GM23338 (cell line): ENCODE data around the gene PCDHGB1.

Experiments used
- EZH2 ChIP-seq: fragments of 200-600 bp; sonication (generic); IDR thresholded peaks from one replicate; pipeline ENCODE4 v1.8.0; 2017; ENCODE audit warnings: antibody characterized with exemption, mild to moderate bottlenecking, low read depth; ENCODE audit not compliant: unreplicated experiment
- EZH2phosphoT487 ChIP-seq: fragments of 200-600 bp; sonication (generic); IDR thresholded peaks from one replicate; pipeline ENCODE4 v1.8.1; 2018; ENCODE audit warnings: antibody characterized with exemption; ENCODE audit not compliant: unreplicated experiment
- JUNB ChIP-seq: IDR thresholded peaks from one replicate; pipeline ENCODE4 v1.6.1; 2016; ENCODE audit warnings: antibody characterized with exemption; ENCODE audit not compliant: unreplicated experiment
- POLR2AphosphoS5 ChIP-seq: IDR thresholded peaks from 2 replicates; pipeline ENCODE4 v1.6.1; 2016; ENCODE audit warnings: antibody characterized with exemption, low read depth
- ZNF331 ChIP-seq: fragments of 250-450 bp; sonication (Bioruptor Pico); IDR thresholded peaks from 2 replicates; pipeline ENCODE4 v1.5.0; 2020; ENCODE audit warnings: low read depth, mild to moderate bottlenecking, moderate library complexity
- TF ChIP-seq, protein P1 (sequence below), 2 experiments: fragments of 200-600 bp in 1 of 2; sonication (generic) in 1 of 2; conservative IDR thresholded peaks; 2 replicates each; pipeline versions ENCODE4 v1.5.1 to v1.6.1; 2016 to 2017; ENCODE audit warnings: antibody characterized with exemption in 2 of 2, low read depth in 2 of 2, mild to moderate bottlenecking in 2 of 2, moderate library complexity in 1 of 2
- TF ChIP-seq, protein P2 (sequence below): IDR thresholded peaks from 2 replicates; pipeline ENCODE4 v1.6.1; 2016; ENCODE audit warnings: antibody characterized with exemption

DNA sequence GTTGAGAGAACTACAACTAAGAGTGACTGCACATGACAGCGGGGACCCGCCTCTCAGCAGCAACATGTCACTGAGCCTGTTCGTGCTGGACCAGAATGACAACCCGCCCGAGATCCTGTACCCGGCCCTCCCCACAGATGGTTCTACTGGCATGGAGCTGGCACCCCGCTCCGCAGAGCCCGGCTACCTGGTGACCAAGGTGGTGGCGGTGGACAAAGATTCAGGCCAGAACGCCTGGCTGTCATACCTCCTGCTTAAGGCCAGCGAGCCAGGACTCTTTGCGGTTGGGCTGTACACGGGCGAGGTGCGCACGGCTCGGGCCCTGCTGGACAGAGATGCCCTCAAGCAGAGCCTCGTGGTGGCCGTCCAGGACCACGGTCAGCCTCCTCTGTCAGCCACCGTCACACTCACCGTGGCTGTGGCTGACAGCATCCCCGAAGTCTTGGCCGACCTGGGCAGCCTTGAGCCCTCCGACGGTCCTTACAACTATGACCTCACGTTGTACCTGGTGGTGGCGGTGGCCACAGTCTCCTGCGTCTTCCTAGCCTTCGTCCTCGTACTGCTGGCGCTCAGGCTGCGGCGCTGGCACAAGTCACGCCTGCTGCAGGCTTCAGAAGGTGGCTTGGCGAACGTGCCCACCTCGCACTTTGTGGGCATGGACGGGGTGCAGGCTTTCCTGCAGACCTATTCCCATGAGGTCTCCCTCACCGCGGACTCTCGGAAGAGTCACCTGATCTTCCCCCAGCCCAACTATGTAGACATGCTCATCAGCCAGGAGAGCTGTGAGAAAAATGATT lies 34.8 kb downstream of the PCDHGB1 start:
- TF ChIP-seq, protein P1, sequence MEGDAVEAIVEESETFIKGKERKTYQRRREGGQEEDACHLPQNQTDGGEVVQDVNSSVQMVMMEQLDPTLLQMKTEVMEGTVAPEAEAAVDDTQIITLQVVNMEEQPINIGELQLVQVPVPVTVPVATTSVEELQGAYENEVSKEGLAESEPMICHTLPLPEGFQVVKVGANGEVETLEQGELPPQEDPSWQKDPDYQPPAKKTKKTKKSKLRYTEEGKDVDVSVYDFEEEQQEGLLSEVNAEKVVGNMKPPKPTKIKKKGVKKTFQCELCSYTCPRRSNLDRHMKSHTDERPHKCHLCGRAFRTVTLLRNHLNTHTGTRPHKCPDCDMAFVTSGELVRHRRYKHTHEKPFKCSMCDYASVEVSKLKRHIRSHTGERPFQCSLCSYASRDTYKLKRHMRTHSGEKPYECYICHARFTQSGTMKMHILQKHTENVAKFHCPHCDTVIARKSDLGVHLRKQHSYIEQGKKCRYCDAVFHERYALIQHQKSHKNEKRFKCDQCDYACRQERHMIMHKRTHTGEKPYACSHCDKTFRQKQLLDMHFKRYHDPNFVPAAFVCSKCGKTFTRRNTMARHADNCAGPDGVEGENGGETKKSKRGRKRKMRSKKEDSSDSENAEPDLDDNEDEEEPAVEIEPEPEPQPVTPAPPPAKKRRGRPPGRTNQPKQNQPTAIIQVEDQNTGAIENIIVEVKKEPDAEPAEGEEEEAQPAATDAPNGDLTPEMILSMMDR (conservative IDR thresholded peaks at IDR 0.05; ENCODE audit: low read depth in 2 of 2), result no peak
- TF ChIP-seq EZH2, result no peak
- no peak for TF ChIP-seq ZNF331 (CRISPR knock-in tag)
- TF ChIP-seq JUNB, result no peak
- TF ChIP-seq EZH2phosphoT487, result no peak
- TF ChIP-seq POLR2AphosphoS5, result no peak
- TF ChIP-seq, protein P2, sequence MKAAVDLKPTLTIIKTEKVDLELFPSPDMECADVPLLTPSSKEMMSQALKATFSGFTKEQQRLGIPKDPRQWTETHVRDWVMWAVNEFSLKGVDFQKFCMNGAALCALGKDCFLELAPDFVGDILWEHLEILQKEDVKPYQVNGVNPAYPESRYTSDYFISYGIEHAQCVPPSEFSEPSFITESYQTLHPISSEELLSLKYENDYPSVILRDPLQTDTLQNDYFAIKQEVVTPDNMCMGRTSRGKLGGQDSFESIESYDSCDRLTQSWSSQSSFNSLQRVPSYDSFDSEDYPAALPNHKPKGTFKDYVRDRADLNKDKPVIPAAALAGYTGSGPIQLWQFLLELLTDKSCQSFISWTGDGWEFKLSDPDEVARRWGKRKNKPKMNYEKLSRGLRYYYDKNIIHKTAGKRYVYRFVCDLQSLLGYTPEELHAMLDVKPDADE, result no peak
